Esophagus squamous epithelium (tissue), 5 donors: ENCODE measurements around the gene QTRT2. TPM values are rescaled to one million over a fixed set of nuclear protein-coding genes. Genes with fewer than 3 reads are reported as not detected.

Source experiments
- DNase-seq: peaks from one replicate; lab custom pipeline; 2025; lab: John Stamatoyannopoulos, UW
- H3K27ac ChIP-seq, 4 donors: fragments of 200-600 bp; sonication (generic); one replicate each; pipeline ENCODE4 v1.5.1; 2016 to 2019; ENCODE audit warnings: mild to moderate bottlenecking in 1 of 4
- H3K27me3 ChIP-seq, 4 donors: fragments of 200-600 bp; sonication (generic); 1 replicate in 3 of 4; 2 replicates in 1 of 4; pipeline versions ENCODE4 v1.5.1 to v1.6.0; 2017 to 2021; ENCODE audit warnings: antibody characterized with exemption in 1 of 4
- H3K36me3 ChIP-seq, 3 donors: fragments of 200-600 bp; sonication (generic); one replicate each; pipeline ENCODE4 v1.5.1; 2016 to 2019
- H3K4me1 ChIP-seq, 3 donors: fragments of 200-600 bp; sonication (generic); one replicate each; pipeline ENCODE4 v1.5.1; 2017 to 2019
- H3K4me3 ChIP-seq, 4 donors: fragments of 200-600 bp; sonication (generic); 1 replicate in 3 of 4; 2 replicates in 1 of 4; pipeline ENCODE4 v1.5.1; 2016 to 2019; ENCODE audit warnings: mild to moderate bottlenecking in 2 of 4, moderate library complexity in 1 of 4
- H3K9me3 ChIP-seq, 3 donors: fragments of 200-600 bp; sonication (generic); one replicate each; pipeline ENCODE4 v1.5.1; 2016 to 2019
- CTCF ChIP-seq, 6 experiments: fragments of 450-650 bp in 4 of 6; fragments of 200-600 bp in 2 of 6; sonication (generic) in 2 of 6; IDR thresholded peaks; one replicate each; pipeline ENCODE4 v1.5.1; 2016 to 2019; ENCODE audit warnings: antibody characterized with exemption in 6 of 6, mild to moderate bottlenecking in 4 of 6, moderate library complexity in 4 of 6
- POLR2A ChIP-seq, 4 donors: fragments of 450-650 bp; IDR thresholded peaks; one replicate each; pipeline ENCODE4 v1.6.1; 2017; ENCODE audit warnings: antibody characterized with exemption in 4 of 4, mild to moderate bottlenecking in 4 of 4, moderate library complexity in 3 of 4
- WGBS, 2 donors: methylation state at CpG; one replicate each; pipeline ENCODE4 v1.1.5; 2018; 5-methylcytosine and 5-hydroxymethylcytosine counted together
- intact Hi-C: fragments of 100-400 bp; cut with DNase I; formaldehyde crosslinking; loops from one replicate; pipeline ENCODE4 v1.15.0; 2022
- total RNA-seq, 4 donors: library from RNA; depleted of rRNA; stranded (reverse); fragments of >200 nt; gene quantifications; one replicate each; pipeline ENCODE4 v1.1.0, GENCODE V29; 2016
- donor health status: DM: yes; HTN: yes; CAD: no.

QTRT2 gene
- total RNA-seq, 4 donors from 2014 or later = 7.5 to 18.2 (median 15.6) TPM

GRCh38 chr3:114034211-114034610, 22.3 kb upstream of the QTRT2 start:
- peaks cover 0 to 32% (median 0%) of the 10 kb centered on the region in 3 donors for H3K36me3 ChIP-seq
- no peaks in the 10 kb centered on the region for H3K9me3 ChIP-seq
- no peak for DNase-seq
- no peaks in the 10 kb centered on the region for H3K4me1 ChIP-seq
- TF ChIP-seq POLR2A (IDR thresholded peaks at IDR 0.05) (no peak), CTCF (IDR thresholded peaks at IDR 0.05) (no peak)
- no peak overlapping the region for H3K27ac ChIP-seq
- intact Hi-C loops = no loop called here
- no peaks in the 10 kb centered on the region for H3K27me3 ChIP-seq
- H3K4me3 ChIP-seq = no peak overlapping the region

GRCh38 chr3:114034787-114035545, 21.6 kb upstream of the QTRT2 start:
- no peaks in the 10 kb centered on the region for H3K27me3 ChIP-seq
- intact Hi-C loops = no loop called here
- no peak overlapping the region for H3K27ac ChIP-seq
- 91% methylated on average over 5 of the region's 5 CpGs for WGBS, 2 donors
- TF ChIP-seq CTCF (IDR thresholded peaks at IDR 0.05) (no peak), POLR2A (IDR thresholded peaks at IDR 0.05) (no peak)
- H3K4me3 ChIP-seq = no peak overlapping the region
- H3K9me3 ChIP-seq = no peaks in the 10 kb centered on the region
- peaks cover 0 to 35% (median 0%) of the 10 kb centered on the region in 3 donors for H3K36me3 ChIP-seq
- no peaks in the 10 kb centered on the region for H3K4me1 ChIP-seq
- no peak for DNase-seq

- WGBS, 2 donors = 92 to 97% methylated on average over 3 of the region's 3 CpGs
- DNase-seq = no peak
- TF ChIP-seq POLR2A (IDR thresholded peaks at IDR 0.05) = no peak
- no peak for TF ChIP-seq CTCF (IDR thresholded peaks at IDR 0.05)
- Histone ChIP-seq H3K27ac (no peak overlapping the region), H3K27me3 (no peaks in the 10 kb centered on the region), H3K4me1 (no peaks in the 10 kb centered on the region), H3K9me3 (no peaks in the 10 kb centered on the region), H3K4me3 (no peak overlapping the region), H3K36me3 (peaks cover 0 to 37% (median 0%) of the 10 kb centered on the region in 3 donors)
- intact Hi-C loops = no loop called here
Measured at GRCh38 chr3:114035896-114036295, 20.6 kb upstream of the QTRT2 start.

GRCh38 chr3:114043205-114043604, 13.3 kb upstream of the QTRT2 start:
- Histone ChIP-seq H3K4me1 (no peaks in the 10 kb centered on the region), H3K9me3 (no peaks in the 10 kb centered on the region), H3K27ac (no peak overlapping the region), H3K27me3 (no peaks in the 10 kb centered on the region), H3K4me3 (no peak overlapping the region), H3K36me3 (peaks cover 0 to 22% (median 0%) of the 10 kb centered on the region in 3 donors)
- no peak for TF ChIP-seq CTCF (IDR thresholded peaks at IDR 0.05)
- no peak for TF ChIP-seq POLR2A (IDR thresholded peaks at IDR 0.05)
- intact Hi-C loops = no loop called here
- no peak for DNase-seq

GRCh38 chr3:114052216-114052615, 4.3 kb upstream of the QTRT2 start:
- H3K9me3 ChIP-seq = no peaks in the 10 kb centered on the region
- TF ChIP-seq POLR2A (IDR thresholded peaks at IDR 0.05) (no peak), CTCF (IDR thresholded peaks at IDR 0.05) (no peak)
- intact Hi-C loops = no loop called here
- no peaks in the 10 kb centered on the region for H3K36me3 ChIP-seq
- no peak overlapping the region for H3K27ac ChIP-seq
- peaks cover 0 to 10% (median 7%) of the 10 kb centered on the region in 3 donors for H3K4me1 ChIP-seq
- no peaks in the 10 kb centered on the region for H3K27me3 ChIP-seq
- 77 to 87% methylated on average over 2 of the region's 2 CpGs for WGBS, 2 donors
- DNase-seq = no peak
- no peak overlapping the region for H3K4me3 ChIP-seq
